Measurements from ENCODE around the gene KCNK2.
"Not testable (repeated sequence)": the region's sequence is repeated elsewhere in the genome, so short reads cannot be mapped to it uniquely, and the experiment has no call there.

KCNK2 gene

GRCh38 chr1:215163144-215163543 lies 80.6 kb downstream of the KCNK2 start:
- not testable (repeated sequence) for DNase-seq

- DNase-seq, result no peak
These were observed 84.3 kb downstream of the KCNK2 start for GRCh38 chr1:215166886-215167285.

GRCh38 chr1:215181518-215181917 lies 99.0 kb downstream of the KCNK2 start:
- DNase-seq, result no peak

GRCh38 chr1:215185067-215185620 lies 102.6 kb downstream of the KCNK2 start:
- DNase-seq, result no peak

DNA sequence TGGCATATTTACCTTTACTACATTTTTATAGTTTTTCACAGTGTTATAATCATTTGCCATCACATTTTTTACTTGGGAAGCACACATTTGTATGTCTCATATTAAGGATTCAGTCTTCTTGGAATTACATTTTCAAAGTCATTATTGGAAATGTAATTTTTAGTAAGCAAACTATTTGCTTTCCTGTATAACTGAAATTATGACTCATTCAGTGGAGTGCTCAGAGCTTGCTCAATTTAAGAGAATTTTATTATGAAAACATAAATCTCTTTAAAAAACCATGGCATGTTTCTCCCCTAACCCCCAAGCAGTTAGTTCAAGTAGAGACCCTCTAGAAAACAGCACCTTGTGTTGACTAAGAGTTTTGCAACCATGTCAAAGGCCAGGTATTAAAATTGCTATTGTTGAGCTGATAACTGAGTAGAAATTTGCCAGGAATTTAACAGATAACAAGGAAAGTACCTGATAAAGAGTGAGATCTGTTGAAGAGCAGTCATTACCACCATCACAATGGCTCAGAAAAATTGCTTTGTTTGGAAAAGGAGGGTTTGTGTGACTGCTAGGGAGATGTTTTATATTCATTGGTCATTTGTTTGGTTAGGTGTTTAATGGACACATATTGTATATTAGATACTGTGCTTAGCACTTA lies 105.9 kb downstream of the KCNK2 start:
- DNase-seq, result no peak

DNA sequence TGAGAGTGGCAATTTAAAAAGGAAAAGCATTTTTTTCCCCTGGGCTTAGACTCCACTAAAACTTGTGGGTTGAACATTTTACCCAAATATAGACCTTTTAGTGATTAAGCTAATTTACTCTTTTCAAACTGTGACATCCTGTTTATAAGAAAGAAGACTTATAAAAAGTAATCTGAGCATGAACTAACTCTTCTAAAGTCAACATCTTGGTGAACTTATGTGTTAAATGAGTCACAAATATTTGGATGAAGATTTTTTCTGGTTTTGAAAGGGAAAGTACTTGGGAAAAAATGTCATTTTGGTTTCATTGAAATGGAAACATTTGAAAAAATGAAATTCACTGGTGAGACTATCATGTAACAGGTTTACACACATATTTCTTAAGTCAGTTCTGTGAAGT lies 109.8 kb downstream of the KCNK2 start:
- no peak for DNase-seq

- DNase-seq, result no peak
These were observed 115.5 kb downstream of the KCNK2 start for GRCh38 chr1:215198021-215198420.

- no peak for DNase-seq
These were observed 117.6 kb downstream of the KCNK2 start for GRCh38 chr1:215200121-215200520.

DNA sequence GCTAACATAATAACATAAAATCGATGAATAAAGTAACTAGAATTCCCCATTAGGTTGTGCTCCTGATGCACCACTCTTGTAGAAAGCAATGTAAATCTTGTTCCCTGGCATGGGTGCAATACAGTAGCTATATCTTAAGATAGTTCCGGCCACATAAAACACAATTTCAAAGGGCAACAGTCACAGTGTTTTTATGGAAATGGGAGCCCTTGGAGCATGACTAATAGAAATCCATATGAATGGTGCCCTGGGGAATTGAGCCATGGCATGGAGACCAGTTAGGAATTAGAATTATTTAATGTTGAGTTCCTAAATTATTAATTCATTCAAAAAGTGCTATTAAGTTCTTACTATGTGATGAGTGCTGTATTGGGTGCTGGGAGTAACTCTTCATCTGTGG lies 118.7 kb downstream of the KCNK2 start:
- no peak for DNase-seq

DNA sequence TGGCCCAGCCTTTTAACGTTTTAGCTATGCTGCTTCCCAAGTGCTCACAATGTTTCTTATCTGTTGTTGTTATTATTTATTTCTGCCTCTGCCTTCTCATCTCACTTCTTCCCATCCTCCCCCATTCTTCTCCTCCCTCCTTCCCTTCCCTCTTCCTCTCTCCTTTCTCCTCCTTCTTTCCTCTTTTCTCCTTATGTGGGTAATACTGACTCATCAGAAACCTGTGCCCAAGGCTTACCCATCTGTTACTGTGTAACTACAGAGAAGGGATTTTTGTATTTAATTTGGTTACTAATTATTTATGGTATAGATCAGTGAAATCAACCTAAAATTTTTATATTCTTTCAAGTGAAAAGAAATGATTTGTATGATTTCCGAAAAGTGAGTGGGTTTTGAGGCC lies 120.3 kb downstream of the KCNK2 start:
- DNase-seq, result no peak

DNA sequence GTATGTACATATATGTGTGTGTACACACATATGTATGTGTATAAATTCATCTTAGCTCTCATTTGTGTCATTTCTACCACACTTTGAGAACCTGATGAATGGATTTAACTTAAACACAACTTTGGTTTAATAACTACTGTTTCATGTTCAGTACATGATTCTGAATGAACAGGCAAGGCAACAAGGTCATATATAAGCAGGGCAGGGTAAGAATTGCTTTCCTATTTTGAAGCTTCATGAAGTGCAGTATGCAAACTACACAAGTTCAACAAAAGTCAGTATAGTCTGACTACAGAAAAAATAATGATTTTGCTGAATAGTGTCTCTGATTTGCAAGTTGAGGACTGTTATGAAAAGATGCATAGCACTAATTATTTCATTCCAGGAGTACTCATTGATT lies 127.6 kb downstream of the KCNK2 start:
- DNase-seq, result no peak

DNA sequence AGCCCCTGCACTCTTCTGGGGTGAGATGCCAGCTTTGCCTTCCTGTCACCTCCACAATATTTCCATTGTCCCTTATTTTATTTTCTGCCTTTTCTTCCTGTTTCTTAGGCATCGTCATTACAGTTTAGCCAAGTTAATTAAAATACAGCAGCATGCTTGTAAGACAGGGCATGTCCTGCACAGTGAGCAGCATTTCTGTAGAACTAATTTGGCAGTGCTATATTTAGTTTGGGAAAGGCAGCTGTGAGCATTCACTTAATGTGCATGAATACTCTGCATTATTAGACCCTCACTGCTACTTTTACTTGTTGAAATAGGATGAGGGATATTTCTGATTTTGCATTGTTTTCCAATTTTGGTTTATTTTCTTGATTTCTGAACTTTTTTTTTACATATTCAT lies 133.3 kb downstream of the KCNK2 start:
- DNase-seq, result no peak

GRCh38 chr1:215219372-215219771 lies 136.8 kb downstream of the KCNK2 start:
- DNase-seq, result no peak

GRCh38 chr1:215220346-215220745 lies 137.8 kb downstream of the KCNK2 start:
- no peak for DNase-seq

DNA sequence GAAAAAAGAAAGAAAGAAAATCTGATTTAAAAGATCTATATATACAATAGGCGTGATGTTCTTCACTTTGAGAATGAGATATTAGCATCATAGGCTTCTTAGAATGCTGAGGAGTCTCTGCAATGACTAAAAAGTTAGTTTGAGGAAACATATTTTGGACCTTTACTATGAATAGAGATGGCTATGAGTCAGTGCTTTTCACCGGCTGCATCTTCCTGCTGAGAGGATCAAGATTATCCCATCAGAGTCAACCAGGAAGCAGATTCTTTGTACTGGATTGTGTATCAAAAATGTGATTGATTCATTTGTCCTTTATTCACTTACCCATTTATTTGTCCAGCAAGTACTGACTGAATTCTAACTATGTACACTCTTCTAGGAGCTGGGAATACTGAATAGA lies 144.2 kb downstream of the KCNK2 start:
- no peak for DNase-seq

DNA sequence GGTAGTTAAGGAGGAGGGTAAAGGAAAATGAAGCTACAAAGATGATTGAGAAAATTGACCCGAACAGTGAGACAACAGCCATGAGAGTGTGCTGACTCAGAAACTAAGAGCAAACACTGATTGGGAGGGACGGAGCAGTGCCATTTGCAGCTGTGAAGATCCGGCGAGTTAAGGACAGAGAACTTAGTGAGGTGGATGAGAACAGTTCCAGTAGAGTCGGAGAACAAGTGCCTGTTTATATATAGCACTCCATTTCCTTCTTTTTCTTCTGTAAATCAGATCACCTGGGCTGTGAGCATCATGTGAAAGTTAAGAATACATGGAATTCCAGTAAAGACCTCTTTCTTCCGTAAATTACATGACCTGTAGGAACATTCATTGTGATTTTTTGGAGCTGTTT lies 145.7 kb downstream of the KCNK2 start:
- DNase-seq, result no peak

DNA sequence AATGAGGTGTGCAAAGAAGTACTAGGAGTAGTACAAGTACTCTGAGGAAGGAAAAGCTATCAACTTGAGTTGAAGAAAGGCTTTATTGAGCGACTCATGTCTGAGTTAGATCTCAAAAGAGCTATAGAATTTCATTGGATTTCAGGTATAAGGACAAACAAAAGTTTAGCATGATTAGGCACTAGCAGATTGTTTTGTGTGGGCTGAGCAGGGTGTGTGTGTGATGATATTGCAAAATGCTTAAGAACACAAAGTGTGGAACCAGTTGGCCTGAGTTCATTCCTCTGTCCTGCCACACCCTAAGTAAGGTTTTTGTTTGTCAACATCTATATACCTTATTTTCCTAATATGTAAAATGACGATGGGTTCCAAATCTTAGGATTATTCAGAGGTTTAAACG lies 158.9 kb downstream of the KCNK2 start:
- DNase-seq, result no peak

DNA sequence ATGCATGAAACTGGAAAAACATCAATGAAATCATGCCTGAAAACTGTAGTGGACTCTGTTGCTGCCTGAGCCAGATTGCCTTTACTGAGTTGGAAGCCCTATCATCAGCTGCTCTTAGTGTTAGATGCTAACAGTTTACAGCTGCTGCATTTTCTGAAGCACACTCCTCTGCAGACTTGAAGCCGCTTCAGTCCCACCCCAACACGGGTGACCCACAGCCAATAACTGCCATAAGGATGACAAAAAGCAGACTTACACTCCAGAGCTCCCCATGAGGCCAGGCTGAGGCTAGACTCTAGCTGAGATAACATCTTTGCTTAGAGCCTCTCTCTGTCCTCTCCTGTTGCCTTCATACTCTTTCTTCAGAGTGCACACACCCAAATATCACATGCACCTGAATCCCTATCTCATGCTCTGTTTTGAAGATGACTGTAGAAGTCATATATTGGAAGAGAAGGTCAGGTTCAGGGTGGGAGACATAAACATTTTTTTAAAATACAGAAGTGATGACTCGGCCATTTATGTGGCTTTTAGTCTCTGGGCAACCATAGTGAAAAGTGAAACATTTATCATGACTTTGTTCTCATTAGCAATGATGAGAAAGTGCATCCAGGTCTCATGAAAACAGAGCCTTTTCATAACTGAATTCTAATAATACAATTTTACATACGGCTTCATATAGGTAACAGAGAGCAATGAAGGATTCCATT lies 161.0 kb downstream of the KCNK2 start:
- no peak for DNase-seq

DNA sequence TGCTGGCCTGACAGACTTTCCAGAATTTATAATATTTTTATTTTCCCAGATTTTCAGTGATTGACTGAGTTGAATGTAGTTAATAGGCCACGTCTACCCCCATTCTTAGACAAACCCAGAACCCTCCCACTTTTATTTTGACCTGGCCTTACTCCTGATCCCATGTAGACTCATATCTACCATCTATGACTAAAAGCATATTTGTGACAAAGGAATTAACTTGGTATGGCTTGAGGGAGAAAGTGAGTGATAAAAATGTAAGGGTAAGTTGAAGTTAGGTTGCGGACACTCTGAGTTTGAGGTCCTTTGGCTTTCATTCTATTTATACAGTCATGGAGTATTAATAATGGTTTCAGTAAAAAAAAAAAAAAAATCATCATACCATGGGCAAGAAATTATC lies 168.4 kb downstream of the KCNK2 start:
- DNase-seq, result no peak

DNA sequence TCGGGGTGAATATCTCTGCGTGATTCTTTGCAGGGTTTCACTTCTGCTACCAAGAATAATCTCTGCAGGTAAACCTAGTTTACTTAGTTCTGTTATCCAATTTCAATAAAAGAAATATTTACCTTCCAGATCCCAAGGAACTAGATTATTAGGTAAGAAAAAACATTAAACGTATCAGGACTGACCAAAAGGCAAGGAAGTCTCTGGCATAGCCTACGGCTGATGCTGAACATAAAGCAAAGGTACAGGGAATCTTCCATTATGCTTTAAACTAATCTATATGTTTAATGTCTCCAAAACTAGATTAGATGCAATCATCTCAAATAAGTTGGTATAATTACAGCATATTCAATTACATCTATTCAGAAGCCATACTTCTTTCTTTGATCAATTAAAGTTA lies 168.9 kb downstream of the KCNK2 start:
- no peak for DNase-seq

- DNase-seq, result no peak
These were observed 169.6 kb downstream of the KCNK2 start for GRCh38 chr1:215252164-215252563.

DNA sequence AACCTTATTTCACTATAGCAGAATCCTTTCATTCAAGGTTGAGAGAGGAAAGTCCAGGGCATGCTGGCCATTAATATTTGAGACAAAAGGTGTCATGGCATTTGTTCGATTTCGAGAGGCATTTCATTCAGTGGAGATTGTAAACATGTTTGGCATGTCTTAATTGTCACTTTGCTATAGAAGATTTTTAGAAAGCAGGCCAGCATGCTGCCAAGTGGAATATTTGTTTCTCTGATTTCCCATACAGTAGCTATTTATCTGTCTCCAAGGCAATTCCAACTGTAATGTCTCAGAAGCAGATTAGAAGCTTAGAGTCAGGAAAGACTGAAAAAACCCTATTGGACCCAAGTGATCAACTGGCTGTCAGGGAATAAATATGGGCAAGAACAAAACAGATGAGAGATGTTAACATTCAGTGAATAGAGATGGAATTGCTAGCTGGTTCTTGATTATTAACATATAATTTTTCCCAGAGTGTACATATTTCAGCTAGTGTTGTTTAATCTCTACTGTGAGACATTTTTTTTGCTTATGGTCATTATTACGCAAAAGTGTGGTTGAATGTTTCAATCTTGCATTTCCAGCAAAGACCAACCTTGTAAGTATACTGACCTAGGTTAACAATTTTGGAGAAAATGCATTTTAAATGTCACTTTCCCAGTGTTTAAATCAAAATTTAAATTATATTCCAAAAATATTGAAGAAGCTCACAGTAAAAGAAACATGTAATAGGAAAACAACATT lies 174.6 kb downstream of the KCNK2 start:
- DNase-seq, result no peak

GRCh38 chr1:215260711-215261110 lies 178.2 kb downstream of the KCNK2 start:
- no peak for DNase-seq

- no peak for DNase-seq
These were observed 179.6 kb downstream of the KCNK2 start for GRCh38 chr1:215262106-215262505.
